Measurements from ENCODE around the gene NADSYN1.

NADSYN1 gene

GRCh38 chr11:71451596-71452198 is 1.3 kb upstream of the NADSYN1 start:
- no peak for DNase-seq (ENCODE audit: low read depth)

GRCh38 chr11:71452199-71453036 is 585 bp upstream of the NADSYN1 start:
- peak; percentile 39 for DNase-seq (ENCODE audit: low read depth)

- no peak for DNase-seq (ENCODE audit: low read depth)
Observed at GRCh38 chr11:71453918-71454304, 908 bp downstream of the NADSYN1 start.

GRCh38 chr11:71454470-71455113 is 1.6 kb downstream of the NADSYN1 start:
- DNase-seq (ENCODE audit: low read depth), result no peak

GRCh38 chr11:71456294-71456693 is 3.3 kb downstream of the NADSYN1 start:
- DNase-seq (ENCODE audit: low read depth), result no peak

- DNase-seq (ENCODE audit: low read depth), result no peak
Observed at GRCh38 chr11:71456831-71457230, 3.8 kb downstream of the NADSYN1 start.

GRCh38 chr11:71458146-71459070 is 5.4 kb downstream of the NADSYN1 start:
- DNase-seq (ENCODE audit: low read depth), result no peak

GRCh38 chr11:71459076-71459766 is 6.2 kb downstream of the NADSYN1 start:
- no peak for DNase-seq (ENCODE audit: low read depth)

- no peak for DNase-seq (ENCODE audit: low read depth)
Observed at GRCh38 chr11:71459767-71460320, 6.8 kb downstream of the NADSYN1 start.

GRCh38 chr11:71461696-71462095 is 8.7 kb downstream of the NADSYN1 start:
- DNase-seq (ENCODE audit: low read depth), result no peak

- DNase-seq (ENCODE audit: low read depth), result no peak
Observed at GRCh38 chr11:71462726-71463125, 9.7 kb downstream of the NADSYN1 start.

- no peak for DNase-seq (ENCODE audit: low read depth)
Observed at GRCh38 chr11:71463331-71464211, 10.6 kb downstream of the NADSYN1 start.

- DNase-seq (ENCODE audit: low read depth), result no peak
Observed at GRCh38 chr11:71465054-71465453, 12.1 kb downstream of the NADSYN1 start.

GRCh38 chr11:71466358-71466757 is 13.4 kb downstream of the NADSYN1 start:
- no peak for DNase-seq (ENCODE audit: low read depth)

- no peak for DNase-seq (ENCODE audit: low read depth)
Observed at GRCh38 chr11:71467164-71467563, 14.2 kb downstream of the NADSYN1 start.

GRCh38 chr11:71470946-71471345 is 17.9 kb downstream of the NADSYN1 start:
- no peak for DNase-seq (ENCODE audit: low read depth)

GRCh38 chr11:71472357-71472885 is 19.4 kb downstream of the NADSYN1 start:
- DNase-seq (ENCODE audit: low read depth), result no peak

- no peak for DNase-seq (ENCODE audit: low read depth)
Observed at GRCh38 chr11:71472941-71473792, 20.2 kb downstream of the NADSYN1 start.

GRCh38 chr11:71473793-71474080 is 20.7 kb downstream of the NADSYN1 start:
- DNase-seq (ENCODE audit: low read depth), result no peak

All from activated gamma-delta T cell treated with anti-CD3 and anti-CD28 coated beads, Interleukin-2, amount 50 U/mL, for 16 hours (primary cell).